Endodermal cell (in vitro differentiated cells): Measurements from ENCODE around the gene BAIAP2. TPM values are rescaled to one million over a fixed set of nuclear protein-coding genes. Genes with fewer than 3 reads are reported as not detected.
A peak's percentile ranks its signal among the peaks of the same experiment; 100 is the strongest.
"Not testable (repeated sequence)": the region's sequence is repeated elsewhere in the genome, so short reads cannot be mapped to it uniquely, and the experiment has no call there.

Source experiments
- DNase-seq: peaks from one replicate; pipeline ENCODE4 v3.0.0-alpha.2; 2017
- H3K27ac ChIP-seq: 2 replicates; pipeline ENCODE4 v1.5.1; 2013; ENCODE audit warnings: mild to moderate bottlenecking, low read depth, low read length, moderate library complexity
- H3K27me3 ChIP-seq: 2 replicates; pipeline ENCODE4 v1.6.1; 2013; ENCODE audit warnings: mild to moderate bottlenecking, low read length, moderate library complexity; ENCODE audit not compliant: insufficient read depth, control insufficient read depth, poor library complexity, severe bottlenecking
- H3K36me3 ChIP-seq: 2 replicates; pipeline ENCODE4 v1.7.0; 2013; ENCODE audit warnings: mild to moderate bottlenecking, low read length, moderate library complexity; ENCODE audit not compliant: control insufficient read depth, insufficient read depth
- H3K4me1 ChIP-seq: one replicate; pipeline ENCODE4 v1.7.0; 2013; ENCODE audit warnings: low read length; ENCODE audit not compliant: control insufficient read depth, insufficient read depth
- H3K4me3 ChIP-seq: 2 replicates; pipeline ENCODE4 v1.5.1; 2013; ENCODE audit warnings: mild to moderate bottlenecking, low read length, moderate library complexity
- H3K9ac ChIP-seq: 2 replicates; pipeline ENCODE4 v1.6.1; 2013; ENCODE audit warnings: mild to moderate bottlenecking, low read length, moderate library complexity; ENCODE audit not compliant: poor library complexity, severe bottlenecking; ENCODE audit errors: extremely low read depth
- H3K9me3 ChIP-seq: 2 replicates; pipeline ENCODE4 v1.6.1; 2013; ENCODE audit warnings: mild to moderate bottlenecking, low read length, moderate library complexity; ENCODE audit not compliant: control insufficient read depth
- H3K27ac Mint-ChIP-seq: 2 replicates; pipeline ENCODE4 v1.8.0; 2020; ENCODE audit warnings: mixed read lengths
- H3K27me3 Mint-ChIP-seq: 2 replicates; pipeline ENCODE4 v1.8.0; 2021; ENCODE audit warnings: mild to moderate bottlenecking, mixed read lengths; ENCODE audit not compliant: insufficient read depth
- H3K36me3 Mint-ChIP-seq: 2 replicates; pipeline ENCODE4 v1.8.0; 2020; ENCODE audit warnings: low read depth, mixed read lengths
- H3K4me1 Mint-ChIP-seq: 2 replicates; pipeline ENCODE4 v1.8.0; 2020; ENCODE audit warnings: mixed read lengths
- H3K4me3 Mint-ChIP-seq: 2 replicates; pipeline ENCODE4 v1.8.0; 2020; ENCODE audit warnings: mild to moderate bottlenecking, moderate library complexity, mixed read lengths
- H3K9me3 Mint-ChIP-seq: 2 replicates; pipeline ENCODE4 v1.8.0; 2020; ENCODE audit warnings: mild to moderate bottlenecking, mixed read lengths
- CTCF ChIP-seq: fragments of 200-600 bp; sonication (generic); conservative IDR thresholded peaks from 2 replicates; pipeline ENCODE4 v1.5.0; 2021; ENCODE audit warnings: antibody characterized with exemption, mild to moderate bottlenecking
- WGBS, 2 experiments: methylation state at CpG; one replicate each; pipeline versions ENCODE4 v1.1.5 to v1.1.7; 2013; ENCODE audit warnings: missing lambda C conversion rate in 2 of 2, mixed read lengths in 1 of 2; ENCODE audit not compliant: insufficient coverage in 1 of 2, insufficient read length in 1 of 2; 5-methylcytosine and 5-hydroxymethylcytosine counted together
- total RNA-seq, 2 donors: library from RNA; stranded (reverse); fragmentation: NEBNext Ultra II Directional in 1 of 2; extraction: Animal tissue kit (Norgen Biotek cat#: 25700) in 1 of 2; gene quantifications; 2 replicates in 1 of 2; 3 replicates in 1 of 2; pipeline ENCODE4 v1.2.1, GENCODE V29; 2021

The BAIAP2 gene
- total RNA-seq, 2 donors from 2014 or later = 24.9 to 32.7 TPM

DNA sequence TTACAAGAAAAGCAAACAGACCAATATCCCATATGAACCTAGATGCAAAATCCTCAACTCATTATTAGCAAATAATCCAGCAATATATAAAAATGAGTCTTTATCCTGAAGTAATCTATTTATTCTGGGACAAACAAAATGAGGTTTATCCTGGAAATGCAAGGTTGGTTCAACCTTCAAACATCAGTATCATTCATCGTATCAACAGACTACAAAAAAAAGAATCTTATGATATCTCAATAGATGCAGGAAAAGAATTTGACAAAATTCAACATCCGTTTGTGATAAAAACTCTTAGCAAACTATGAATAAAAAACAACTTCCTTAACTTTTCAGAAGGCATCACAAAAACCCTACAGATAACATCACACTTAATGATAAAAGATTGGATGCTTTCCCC lies 18.4 kb upstream of the BAIAP2 start:
- 89 to 100% methylated on average over 1 to 2 of the region's 2 CpGs for WGBS, 2 experiments
- H3K4me3 ChIP-seq = no peak overlapping the region
- H3K4me1 ChIP-seq = peaks cover 6% of the 10 kb centered on the region
- peaks cover 28% of the 10 kb centered on the region for H3K9me3 Mint-ChIP-seq
- no peak for TF ChIP-seq CTCF
- no peaks in the 10 kb centered on the region for H3K27me3 Mint-ChIP-seq
- no peak overlapping the region for H3K4me3 Mint-ChIP-seq
- H3K27ac ChIP-seq = no peak overlapping the region
- H3K9me3 ChIP-seq = peaks cover 25% of the 10 kb centered on the region
- H3K36me3 Mint-ChIP-seq = peaks cover 2% of the 10 kb centered on the region
- DNase-seq = no peak
- H3K9ac ChIP-seq = no peak overlapping the region
- H3K36me3 ChIP-seq = no peaks in the 10 kb centered on the region
- H3K27me3 ChIP-seq = no peaks in the 10 kb centered on the region
- no peak overlapping the region for H3K27ac Mint-ChIP-seq
- peaks cover 23% of the 10 kb centered on the region for H3K4me1 Mint-ChIP-seq

GRCh38 chr17:81017330-81017729 lies 17.6 kb upstream of the BAIAP2 start:
- not testable (repeated sequence) for H3K36me3 ChIP-seq, H3K27ac ChIP-seq, H3K27me3 Mint-ChIP-seq, H3K4me1 ChIP-seq, H3K27ac Mint-ChIP-seq, H3K4me3 Mint-ChIP-seq, DNase-seq, H3K27me3 ChIP-seq, H3K4me3 ChIP-seq, H3K9ac ChIP-seq, H3K36me3 Mint-ChIP-seq
- peaks cover 20% of the 10 kb centered on the region for H3K9me3 Mint-ChIP-seq
- H3K4me1 Mint-ChIP-seq = peaks cover 28% of the 10 kb centered on the region
- peaks cover 18% of the 10 kb centered on the region for H3K9me3 ChIP-seq
- WGBS, 2 experiments = 90 to 95% methylated on average over 4 of the region's 4 CpGs

DNA sequence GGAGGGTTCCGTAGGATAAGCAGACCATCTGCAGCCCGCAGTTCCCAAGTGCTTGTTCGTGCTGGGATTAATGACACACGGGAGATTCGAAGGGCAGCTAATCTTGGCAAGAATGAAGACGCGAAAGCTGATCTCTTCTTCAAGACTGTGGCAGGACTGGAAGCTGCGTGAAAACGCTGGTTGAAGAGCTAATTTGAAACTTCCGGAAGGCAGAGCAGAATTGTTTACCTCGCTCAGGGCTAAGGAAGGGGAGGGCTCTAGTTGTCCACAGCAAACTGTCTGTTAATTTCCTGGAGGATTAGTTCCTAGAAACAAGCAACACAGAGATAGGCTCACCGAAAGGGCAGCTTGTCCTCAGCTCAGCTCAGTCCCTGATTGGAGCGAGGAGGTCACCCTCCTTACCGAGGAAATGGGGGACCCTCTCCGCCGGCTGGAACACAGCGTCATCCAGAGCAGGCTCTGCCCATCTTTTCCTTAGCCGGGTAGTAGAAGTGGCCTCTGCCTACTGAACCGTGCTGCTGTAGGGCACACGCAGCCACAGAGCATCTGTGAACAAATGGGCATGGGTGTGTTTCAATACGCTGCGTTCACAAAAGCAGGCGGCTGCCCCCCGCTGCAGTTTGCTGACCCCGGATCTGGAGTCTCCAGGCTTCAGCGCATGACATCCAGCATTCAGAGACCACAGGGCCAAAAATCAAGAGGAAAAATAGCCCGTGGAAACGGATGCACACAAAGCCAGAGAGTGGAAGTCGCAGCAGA lies 16.7 kb upstream of the BAIAP2 start:
- H3K36me3 ChIP-seq = no peaks in the 10 kb centered on the region
- H3K4me3 ChIP-seq = no peak overlapping the region
- Mint-ChIP-seq H3K9me3 (peaks cover 13% of the 10 kb centered on the region), H3K4me1 (peaks cover 29% of the 10 kb centered on the region), H3K27me3 (no peaks in the 10 kb centered on the region), H3K27ac (peak overlapping the region; percentile 77), H3K36me3 (no peaks in the 10 kb centered on the region), H3K4me3 (peak overlapping the region; percentile 0)
- no peak overlapping the region for H3K9ac ChIP-seq
- no peaks in the 10 kb centered on the region for H3K27me3 ChIP-seq
- DNase-seq = no peak
- H3K27ac ChIP-seq = peak overlapping the region; percentile 63
- WGBS, 2 experiments = 76 to 82% methylated on average over 27 to 29 of the region's 29 CpGs
- peaks cover 6% of the 10 kb centered on the region for H3K4me1 ChIP-seq
- peaks cover 11% of the 10 kb centered on the region for H3K9me3 ChIP-seq
- TF ChIP-seq CTCF = no peak
